CD4-positive, alpha-beta T cell treated with Interleukin-1 beta for 1 hour (primary cell): Measurements from ENCODE around the gene OGFOD1.
A peak's percentile ranks its signal among the peaks of the same experiment; 100 is the strongest.
"Not testable (repeated sequence)": the region's sequence is repeated elsewhere in the genome, so short reads cannot be mapped to it uniquely, and the experiment has no call there.

Source experiments
- DNase-seq, 2 donors: peaks; one replicate each; pipeline ENCODE4 v3.0.0-alpha.2; 2020 to 2022

Gene OGFOD1

GRCh38 chr16:56481468-56482122 lies 30.2 kb downstream of the OGFOD1 start:
- DNase-seq: no peak

GRCh38 chr16:56482683-56483236 lies 31.4 kb downstream of the OGFOD1 start:
- DNase-seq: no peak

GRCh38 chr16:56483394-56483793 lies 32.0 kb downstream of the OGFOD1 start:
- no peak for DNase-seq

GRCh38 chr16:56488035-56488434 lies 36.7 kb downstream of the OGFOD1 start:
- no peak for DNase-seq

- DNase-seq: not testable (repeated sequence)
Measured at GRCh38 chr16:56488868-56489267, 37.5 kb downstream of the OGFOD1 start.

- no peak for DNase-seq
Measured at GRCh38 chr16:56491657-56492261, 40.4 kb downstream of the OGFOD1 start.

GRCh38 chr16:56493126-56493525 lies 41.8 kb downstream of the OGFOD1 start:
- DNase-seq: no peak

- DNase-seq: no peak
Measured at GRCh38 chr16:56493815-56494214, 42.5 kb downstream of the OGFOD1 start.

- DNase-seq: no peak
Measured at GRCh38 chr16:56505181-56505580, 53.8 kb downstream of the OGFOD1 start.

GRCh38 chr16:56506941-56507340 lies 55.6 kb downstream of the OGFOD1 start:
- no peak for DNase-seq

- no peak for DNase-seq
Measured at GRCh38 chr16:56510544-56510943, 59.2 kb downstream of the OGFOD1 start.

- no peak for DNase-seq
Measured at GRCh38 chr16:56512025-56512424, 60.7 kb downstream of the OGFOD1 start.

- DNase-seq: no peak
Measured at GRCh38 chr16:56513091-56513490, 61.7 kb downstream of the OGFOD1 start.

- DNase-seq: peak; percentile 55 to 62
Measured at GRCh38 chr16:56513972-56514371, 62.6 kb downstream of the OGFOD1 start.

- no peak for DNase-seq
Measured at GRCh38 chr16:56514845-56515244, 63.5 kb downstream of the OGFOD1 start.

GRCh38 chr16:56515665-56516064 lies 64.3 kb downstream of the OGFOD1 start:
- DNase-seq: no peak

- no peak for DNase-seq
Measured at GRCh38 chr16:56517206-56517605, 65.9 kb downstream of the OGFOD1 start.

GRCh38 chr16:56518425-56518824 lies 67.1 kb downstream of the OGFOD1 start:
- DNase-seq: no peak

GRCh38 chr16:56519459-56520250 lies 68.3 kb downstream of the OGFOD1 start, which contains the start of gene BBS2:
Gene BBS2 (minus strand): TSS chr16:56520024. CDS start chr16:56519862, 162 bp downstream.
- DNase-seq: peak; percentile 91 to 92

GRCh38 chr16:56520251-56520577 lies 68.9 kb downstream of the OGFOD1 start:
- DNase-seq: no peak

GRCh38 chr16:56525236-56525635 lies 73.9 kb downstream of the OGFOD1 start:
- DNase-seq: no peak
